Neural crest cell (in vitro differentiated cells): ENCODE data around the gene CCDC47. TPM values are rescaled to one million over a fixed set of nuclear protein-coding genes. Genes with fewer than 3 reads are reported as not detected.

Experiments used
- DNase-seq: peaks from one replicate; pipeline ENCODE4 v3.0.0; 2021; ENCODE audit warnings: low read depth, mixed read lengths, low spot score
- H3K27ac Mint-ChIP-seq: one replicate; pipeline ENCODE4 v1.8.0; 2021; ENCODE audit warnings: mild to moderate bottlenecking, mixed read lengths; ENCODE audit not compliant: unreplicated experiment
- H3K27me3 Mint-ChIP-seq: 2 replicates; pipeline ENCODE4 v1.8.0; 2021; ENCODE audit warnings: low read depth, mild to moderate bottlenecking, mixed read lengths
- H3K36me3 Mint-ChIP-seq: 2 replicates; pipeline ENCODE4 v1.8.0; 2021; ENCODE audit warnings: low read depth, mild to moderate bottlenecking, mixed read lengths
- H3K4me1 Mint-ChIP-seq: 2 replicates; pipeline ENCODE4 v1.8.0; 2021; ENCODE audit warnings: mixed read lengths
- H3K4me3 Mint-ChIP-seq: one replicate; pipeline ENCODE4 v1.8.0; 2021; ENCODE audit warnings: mild to moderate bottlenecking, mixed read lengths
- H3K9me3 Mint-ChIP-seq: 2 replicates; pipeline ENCODE4 v1.8.0; 2021; ENCODE audit warnings: mixed read lengths
- total RNA-seq: library from RNA; stranded (reverse); gene quantifications from 2 replicates; pipeline ENCODE4 v1.2.1, GENCODE V29; 2021
- TF ChIP-seq, protein P1 (sequence below): fragments of 200-600 bp; sonication (generic); conservative IDR thresholded peaks from 2 replicates; pipeline ENCODE4 v1.5.0; 2021; ENCODE audit warnings: antibody characterized with exemption, mild to moderate bottlenecking

The CCDC47 gene
- total RNA-seq, 1 donor from 2014 or later: 73.2 TPM

DNA sequence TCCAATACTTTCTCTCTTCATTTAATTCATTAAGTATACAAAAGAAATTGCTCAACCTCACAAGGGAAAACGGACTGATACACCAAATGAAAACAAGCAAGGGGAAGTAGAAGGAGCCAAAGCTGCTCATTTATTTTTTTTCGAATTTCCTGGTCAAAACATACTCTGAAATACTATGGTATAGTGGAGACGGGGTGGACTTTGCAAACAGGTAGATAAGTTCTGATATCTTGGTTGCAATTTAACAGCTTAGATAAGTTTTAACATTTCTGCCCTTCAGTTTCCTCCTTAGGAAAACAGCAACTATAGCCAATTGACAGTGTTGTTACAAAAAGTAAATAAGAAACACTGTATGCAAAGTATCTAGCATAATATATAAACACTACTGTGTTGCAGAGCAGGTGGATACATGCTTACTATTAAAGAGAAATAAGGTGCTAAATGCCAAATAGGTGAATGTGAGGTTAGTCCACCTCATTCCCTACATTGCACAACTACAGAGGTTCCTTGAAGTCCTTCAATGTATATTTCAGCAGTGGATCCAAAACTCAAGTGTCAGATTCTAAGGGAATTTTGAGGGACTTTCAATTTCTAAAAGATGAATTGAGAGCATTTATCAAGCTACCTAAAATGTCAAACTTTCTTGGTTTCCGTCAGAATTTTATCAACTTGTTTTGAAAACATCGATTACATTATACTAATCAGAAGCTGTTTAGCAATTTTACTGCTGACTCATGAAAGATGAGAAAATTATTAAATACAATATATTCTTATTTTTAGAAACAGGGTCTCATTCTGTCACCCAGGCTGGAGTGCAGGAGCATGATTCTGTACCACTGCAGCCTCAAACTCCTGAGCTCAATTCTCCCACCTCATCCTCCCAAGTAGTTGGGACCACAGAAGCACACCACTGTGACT, 11.0 kb downstream of the CCDC47 start:
- Mint-ChIP-seq H3K9me3 (no peaks in the 10 kb centered on the region), H3K27me3 (no peaks in the 10 kb centered on the region), H3K27ac (no peak overlapping the region), H3K4me1 (no peaks in the 10 kb centered on the region), H3K4me3 (no peak overlapping the region), H3K36me3 (peaks cover 10% of the 10 kb centered on the region)
- no peak for DNase-seq
- TF ChIP-seq, protein P1, sequence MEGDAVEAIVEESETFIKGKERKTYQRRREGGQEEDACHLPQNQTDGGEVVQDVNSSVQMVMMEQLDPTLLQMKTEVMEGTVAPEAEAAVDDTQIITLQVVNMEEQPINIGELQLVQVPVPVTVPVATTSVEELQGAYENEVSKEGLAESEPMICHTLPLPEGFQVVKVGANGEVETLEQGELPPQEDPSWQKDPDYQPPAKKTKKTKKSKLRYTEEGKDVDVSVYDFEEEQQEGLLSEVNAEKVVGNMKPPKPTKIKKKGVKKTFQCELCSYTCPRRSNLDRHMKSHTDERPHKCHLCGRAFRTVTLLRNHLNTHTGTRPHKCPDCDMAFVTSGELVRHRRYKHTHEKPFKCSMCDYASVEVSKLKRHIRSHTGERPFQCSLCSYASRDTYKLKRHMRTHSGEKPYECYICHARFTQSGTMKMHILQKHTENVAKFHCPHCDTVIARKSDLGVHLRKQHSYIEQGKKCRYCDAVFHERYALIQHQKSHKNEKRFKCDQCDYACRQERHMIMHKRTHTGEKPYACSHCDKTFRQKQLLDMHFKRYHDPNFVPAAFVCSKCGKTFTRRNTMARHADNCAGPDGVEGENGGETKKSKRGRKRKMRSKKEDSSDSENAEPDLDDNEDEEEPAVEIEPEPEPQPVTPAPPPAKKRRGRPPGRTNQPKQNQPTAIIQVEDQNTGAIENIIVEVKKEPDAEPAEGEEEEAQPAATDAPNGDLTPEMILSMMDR: no peak

DNA sequence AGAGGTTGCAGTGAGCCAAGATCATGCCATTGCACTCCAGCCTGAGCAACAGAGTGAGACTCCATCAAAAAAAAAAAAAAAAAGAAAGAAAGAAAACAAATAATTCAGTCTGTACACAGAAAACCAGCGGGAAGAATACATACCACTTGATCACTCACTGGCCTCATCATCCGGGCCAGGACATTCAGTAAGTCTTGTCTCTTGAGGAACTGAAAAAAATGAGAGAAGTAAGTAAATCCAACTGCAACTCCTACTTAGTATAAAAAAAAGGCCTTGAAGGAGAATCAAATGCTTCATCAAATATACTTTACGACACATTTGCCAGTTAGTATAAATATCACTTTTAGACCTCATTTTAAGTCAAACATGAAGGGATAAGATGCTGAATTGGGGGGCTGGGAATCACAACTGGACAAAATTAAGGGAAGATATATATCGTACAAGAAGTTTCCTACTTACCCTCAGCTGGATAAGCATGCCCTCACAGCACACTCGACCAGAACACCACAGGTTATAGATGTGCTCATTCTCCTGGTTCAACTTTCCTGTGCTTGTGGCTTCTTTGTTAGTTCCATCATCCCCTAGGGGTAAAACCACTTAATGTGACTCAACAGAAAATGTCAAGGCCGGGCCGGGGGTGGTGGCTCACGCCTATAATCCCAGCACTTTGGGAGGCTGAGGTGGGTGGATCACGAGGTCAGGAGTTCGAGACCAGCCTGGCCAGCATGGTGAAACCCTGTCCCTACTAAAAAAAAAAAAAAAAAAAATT, 12.4 kb downstream of the CCDC47 start:
- H3K27me3 Mint-ChIP-seq: no peaks in the 10 kb centered on the region
- no peak overlapping the region for H3K27ac Mint-ChIP-seq
- TF ChIP-seq, protein P1: no peak
- peaks cover 10% of the 10 kb centered on the region for H3K36me3 Mint-ChIP-seq
- no peaks in the 10 kb centered on the region for H3K4me1 Mint-ChIP-seq
- no peaks in the 10 kb centered on the region for H3K9me3 Mint-ChIP-seq
- H3K4me3 Mint-ChIP-seq: no peak overlapping the region
- DNase-seq: no peak

DNA sequence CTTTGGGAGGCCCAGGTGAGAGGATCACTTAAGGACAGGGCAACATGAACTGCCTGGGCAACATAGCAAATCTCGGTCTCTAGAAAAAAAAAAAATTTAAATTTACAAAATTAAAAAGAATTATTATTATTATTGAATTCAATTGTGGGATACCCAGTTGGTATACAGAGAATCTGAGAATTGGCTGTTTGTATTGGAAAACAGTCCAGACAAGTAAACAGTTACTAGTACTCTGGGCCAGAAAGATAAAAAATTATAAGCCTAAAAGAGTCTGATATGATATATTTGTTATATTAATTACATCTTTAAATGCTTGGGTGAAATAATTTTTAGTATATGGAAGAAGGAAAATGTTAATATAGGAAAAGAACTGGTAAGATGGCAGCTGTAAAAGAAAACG, 15.0 kb downstream of the CCDC47 start:
- Mint-ChIP-seq H3K9me3 (no peaks in the 10 kb centered on the region), H3K4me3 (no peak overlapping the region), H3K27me3 (no peaks in the 10 kb centered on the region), H3K27ac (no peak overlapping the region), H3K36me3 (peaks cover 6% of the 10 kb centered on the region), H3K4me1 (no peaks in the 10 kb centered on the region)
- DNase-seq: no peak
- TF ChIP-seq, protein P1: no peak

DNA sequence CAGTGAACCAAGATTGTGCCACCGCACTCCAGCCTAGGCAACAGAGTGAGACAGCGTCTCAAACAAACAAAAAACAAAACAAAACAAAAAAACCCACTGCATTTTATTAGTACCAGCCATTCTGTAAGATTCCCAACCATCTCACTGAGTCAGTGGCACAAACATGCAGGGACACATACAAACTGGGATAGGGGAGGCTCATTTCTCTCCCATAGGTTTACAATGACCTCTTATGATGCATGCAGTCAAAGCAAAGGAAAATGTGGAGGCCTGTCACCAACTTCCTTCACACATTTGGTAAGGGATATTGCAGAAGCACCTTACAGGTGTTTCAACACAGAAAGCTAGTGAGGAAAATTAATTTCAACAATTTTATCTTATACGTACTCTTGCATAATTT, 19.4 kb downstream of the CCDC47 start:
- Mint-ChIP-seq H3K4me1 (no peaks in the 10 kb centered on the region), H3K27ac (no peak overlapping the region), H3K36me3 (peaks cover 4% of the 10 kb centered on the region), H3K9me3 (no peaks in the 10 kb centered on the region), H3K4me3 (no peak overlapping the region), H3K27me3 (no peaks in the 10 kb centered on the region)
- TF ChIP-seq, protein P1: no peak
- DNase-seq: no peak

DNA sequence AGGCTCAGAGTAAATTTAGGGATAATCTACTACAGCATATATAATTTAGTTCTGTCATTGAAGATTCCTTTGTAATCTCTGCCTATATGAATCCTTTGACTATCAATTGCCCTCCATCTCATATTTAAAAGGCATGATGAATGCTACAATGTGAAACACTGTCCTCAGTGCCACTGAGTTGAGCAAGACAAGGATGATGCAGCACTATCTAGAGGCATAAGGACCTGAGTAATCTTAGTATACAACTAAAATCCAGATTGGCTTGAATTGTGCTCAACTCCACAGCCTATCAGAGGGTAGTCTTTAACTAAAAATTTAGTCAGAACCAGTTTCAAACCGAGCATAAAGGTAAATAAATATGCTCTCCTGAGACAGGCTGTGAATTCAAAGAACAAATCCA, 20.2 kb downstream of the CCDC47 start:
- Mint-ChIP-seq H3K9me3 (no peaks in the 10 kb centered on the region), H3K4me1 (no peaks in the 10 kb centered on the region), H3K27me3 (no peaks in the 10 kb centered on the region), H3K4me3 (no peak overlapping the region), H3K27ac (no peak overlapping the region), H3K36me3 (peaks cover 4% of the 10 kb centered on the region)
- no peak for DNase-seq
- TF ChIP-seq, protein P1: no peak
